ENCODE data around the gene HDAC4.

GRCh38 chr2:239271882-239272281, 128.9 kb downstream of the HDAC4 start:
- TF ChIP-seq EZH2 (IDR thresholded peaks at IDR 0.05; ENCODE audit: borderline replicate concordance, insufficient read depth, low read depth, low read length, poor library complexity, severe bottlenecking): no peak
- no peak for TF ChIP-seq CTCF (IDR thresholded peaks at IDR 0.05)
